Prostate gland (tissue), 2 donors: ENCODE measurements around the gene ARHGAP45.

Source experiments
- CTCF ChIP-seq, 4 experiments: fragments of 200-600 bp in 2 of 4; fragments of 450-650 bp in 2 of 4; sonication (generic) in 2 of 4; IDR thresholded peaks; 1 replicate in 3 of 4; 2 replicates in 1 of 4; pipeline ENCODE4 v1.5.1; 2016 to 2019; ENCODE audit warnings: antibody characterized with exemption in 4 of 4, mild to moderate bottlenecking in 2 of 4, moderate library complexity in 2 of 4
- POLR2A ChIP-seq: fragments of 450-650 bp; IDR thresholded peaks from one replicate; pipeline ENCODE4 v1.6.1; 2016; ENCODE audit warnings: antibody characterized with exemption, mild to moderate bottlenecking
- POLR2AphosphoS5 ChIP-seq: sonication (generic); formaldehyde crosslinking; IDR thresholded peaks from one replicate; pipeline ENCODE4 v1.6.1; 2017; ENCODE audit warnings: antibody characterized with exemption

- TF ChIP-seq POLR2AphosphoS5 = no peak
- TF ChIP-seq CTCF (IDR thresholded peaks at IDR 0.05) = no peak
- TF ChIP-seq POLR2A = no peak
Observed at GRCh38 chr19:1049800-1050199, 17.2 kb upstream of the ARHGAP45 start.
